HepG2 (cell line): ENCODE results near the gene SHISAL1. TPM values are rescaled to one million over a fixed set of nuclear protein-coding genes. Genes with fewer than 3 reads are reported as not detected.

ENCODE experiments used
- ATAC-seq: fragments of 200-7000 bp; cut with Tn5 transposase; 3 replicates; pipeline ENCODE4 v1.9.1; 2020; ENCODE audit warnings: mild to moderate bottlenecking, moderate library complexity
- BruUV-seq: library from RNA; stranded (reverse); fragments of 400-500 nt; replicated peaks from 2 replicates; lab custom pipeline; 2021; lab: Mats Ljungman, UMichigan
- CTCF ChIA-PET: fragments of 300-600 bp; formaldehyde crosslinking; extraction: SDS; loops from one replicate; lab custom pipeline; 2021; ENCODE audit warnings: low total read pairs, inconsistent platforms, low intra/inter-chr PET ratio; lab: Yijun Ruan, JAX
- POLR2A ChIA-PET: fragments of 350-600 bp; sonication (Branson Sonifier 250); formaldehyde crosslinking; loops from one replicate; lab custom pipeline; 2020; ENCODE audit warnings: antibody characterized with exemption, inconsistent platforms; lab: Yijun Ruan, JAX
- DNase-seq: peaks from one replicate; pipeline ENCODE4 v3.0.0-alpha.2; 2015; ENCODE audit warnings: low spot score
- FAIRE-seq: peaks from 3 replicates; lab custom pipeline; 2011; peaks lifted over from hg19 to GRCh38; lab: Jason Lieb, UNC
- H2AFZ ChIP-seq: one replicate; pipeline ENCODE4 v1.6.1; 2011; ENCODE audit warnings: low read length, inconsistent platforms
- H3K27ac ChIP-seq: fragments of 300-600 bp; 3 replicates; pipeline ENCODE4 v1.8.0; 2011; ENCODE audit warnings: mixed run types, mild to moderate bottlenecking, mixed read lengths, low read length, inconsistent platforms; ENCODE audit not compliant: insufficient read depth; ENCODE audit errors: extremely low read length
- H3K27me3 ChIP-seq, 2 experiments: fragments of 200-600 bp in 1 of 2; 2 replicates in 1 of 2; 3 replicates in 1 of 2; pipeline versions ENCODE4 v1.6.0 to v1.8.0; 2011; ENCODE audit warnings: low read length in 2 of 2, mild to moderate bottlenecking in 2 of 2, moderate library complexity in 2 of 2, inconsistent platforms in 1 of 2; ENCODE audit not compliant: insufficient read depth in 2 of 2, control insufficient read depth in 1 of 2
- H3K36me3 ChIP-seq, 2 experiments: fragments of 200-600 bp in 1 of 2; replicated peaks in 1 of 2; 2 replicates in 1 of 2; 3 replicates in 1 of 2; pipeline versions ENCODE4 v1.5.1 to v1.8.0; 2011; ENCODE audit warnings: low read length in 2 of 2, inconsistent platforms in 1 of 2; ENCODE audit not compliant: insufficient read depth in 2 of 2, control insufficient read depth in 1 of 2
- H3K4me1 ChIP-seq: 2 replicates; pipeline ENCODE4 v1.5.1; 2012; ENCODE audit warnings: low read length, inconsistent platforms; ENCODE audit not compliant: insufficient read depth
- H3K4me2 ChIP-seq: 2 replicates; pipeline ENCODE4 v1.6.0; 2011; ENCODE audit warnings: low read depth, low read length, inconsistent platforms
- H3K4me3 ChIP-seq, 3 experiments: fragments of 200-600 bp in 1 of 3; sonication (generic), shearing (Covaris generic) in 1 of 3; replicated peaks in 1 of 3; 2 replicates each; pipeline ENCODE4 v1.5.1; 2011 to 2016; ENCODE audit warnings: low read length in 3 of 3, inconsistent platforms in 2 of 3, low read depth in 2 of 3, mild to moderate bottlenecking in 2 of 3, control low read depth in 1 of 3, mixed read lengths in 1 of 3; ENCODE audit not compliant: insufficient read depth in 1 of 3
- H3K79me2 ChIP-seq: one replicate; pipeline ENCODE4 v1.6.1; 2011; ENCODE audit warnings: low read length, inconsistent platforms; ENCODE audit not compliant: insufficient read depth
- H3K9ac ChIP-seq: 2 replicates; pipeline ENCODE4 v1.6.0; 2011; ENCODE audit warnings: mild to moderate bottlenecking, low read depth, low read length, inconsistent platforms; ENCODE audit not compliant: insufficient read depth
- H3K9me3 ChIP-seq: 2 replicates; pipeline ENCODE4 v1.5.1; 2012; ENCODE audit warnings: mild to moderate bottlenecking, low read length
- H4K20me1 ChIP-seq: 2 replicates; pipeline ENCODE4 v1.6.0; 2011; ENCODE audit warnings: inconsistent platforms, mild to moderate bottlenecking, low read length, moderate library complexity; ENCODE audit not compliant: insufficient read depth
- HNRNPL ChIP-seq: fragments of 200-400 bp; formaldehyde crosslinking; IDR thresholded peaks from 2 replicates; pipeline ENCODE4 v1.6.1; 2017; ENCODE audit warnings: mild to moderate bottlenecking, low read depth, low read length
- KMT2B ChIP-seq: IDR thresholded peaks from 2 replicates; pipeline ENCODE4 v1.6.1; 2016; ENCODE audit warnings: missing genetic modification reagents, missing compliant biosample characterization
- PRDM4 ChIP-seq: sonication (generic); formaldehyde crosslinking; IDR thresholded peaks from 2 replicates; pipeline ENCODE4 v1.9.0; 2021; ENCODE audit warnings: missing genetic modification reagents, borderline replicate concordance
- ZBTB39 ChIP-seq: sonication (generic); formaldehyde crosslinking; IDR thresholded peaks from 2 replicates; pipeline ENCODE4 v1.5.0; 2020; ENCODE audit warnings: missing genetic modification reagents
- ZNF691 ChIP-seq: sonication (generic); formaldehyde crosslinking; IDR thresholded peaks from 2 replicates; pipeline ENCODE4 v1.4.0; 2020; ENCODE audit warnings: missing genetic modification reagents, low read depth, mild to moderate bottlenecking, borderline replicate concordance
- WGBS: methylation state at CpG from one replicate; pipeline ENCODE4 v1.1.6; 2017; ENCODE audit warnings: low lambda C conversion rate; 5-methylcytosine and 5-hydroxymethylcytosine counted together
- in situ Hi-C: cut with HindIII; loops from 2 replicates; pipeline ENCODE4 v1.10.0; 2017; ENCODE audit warnings: low pct_unique_long_range_greater_than_20kb; ENCODE audit not compliant: extremely low pct_ligation_motif_present
- intact Hi-C: fragments of 100-400 bp; cut with micrococcal nuclease; formaldehyde crosslinking; loops from one replicate; pipeline ENCODE4 v1.10.0; 2022; ENCODE audit not compliant: unreplicated experiment
- polyA plus RNA-seq, 8 experiments: library from polyadenylated mRNA; depleted of rRNA in 3 of 8; stranded (reverse) in 7 of 8; unstranded in 1 of 8; fragments of >200 nt; fragmentation: Illumina TruSeq in 4 of 8; extraction: Trizol in 4 of 8; gene quantifications; 2 replicates each; pipeline versions ENCODE4 v1.2.1 to v1.2.3, GENCODE V29; 2011 to 2016; ENCODE audit warnings: low read depth in 4 of 8, missing spikeins in 1 of 8, mixed read lengths in 1 of 8; ENCODE audit not compliant: insufficient read depth in 1 of 8
- total RNA-seq, 5 experiments: library from RNA; depleted of rRNA; stranded (reverse); fragments of >200 nt; fragmentation: Illumina TruSeq; extraction: Trizol; gene quantifications; 2 replicates each; pipeline ENCODE4 v1.2.3, GENCODE V29; 2016; ENCODE audit warnings: low read depth in 1 of 5

The SHISAL1 gene
- total and polyA plus RNA-seq, 2 of the 13 experiments (the other 11 are each of a cell fraction or from before 2014, with no cell fraction given): not detected

- FAIRE-seq (no peak), ATAC-seq (no peak)
- POLR2A ChIA-PET: no interaction called here
These were observed 35.2 kb downstream of the SHISAL1 start for GRCh38 chr22:44277386-44278135.

More at GRCh38 chr22:44277386-44278135, 35.2 kb downstream of the SHISAL1 start:
- 4% methylated on average over 11 of the region's 13 CpGs for WGBS
- no peak for DNase-seq
- H3K4me3 ChIP-seq: no peak overlapping the region
- no peak overlapping the region for H2AFZ ChIP-seq
- CTCF ChIA-PET: no interaction called here
- H3K27ac ChIP-seq: no peak overlapping the region
- no peak overlapping the region for H3K4me2 ChIP-seq
- no peaks in the 10 kb centered on the region for H4K20me1 ChIP-seq
- intact Hi-C loops (no loop called here), in situ Hi-C loops (no loop called here)
- no TSS peak for BruUV-seq
- H3K9ac ChIP-seq: no peak overlapping the region
- H3K79me2 ChIP-seq: no peaks in the 10 kb centered on the region
- H3K36me3 ChIP-seq: no peaks in the 10 kb centered on the region
- H3K9me3 ChIP-seq: no peaks in the 10 kb centered on the region
- no peaks in the 10 kb centered on the region for H3K4me1 ChIP-seq
- H3K27me3 ChIP-seq: peaks cover 6 to 61% of the 10 kb centered on the region in 2 experiments; a peak in 4 of 5 replicates
- no peak for TF ChIP-seq ZBTB39 (CRISPR knock-in tag)
- no peak for TF ChIP-seq KMT2B
- no peak for TF ChIP-seq HNRNPL
- TF ChIP-seq ZNF691 (CRISPR knock-in tag): no peak
- no peak for TF ChIP-seq PRDM4
